Body of pancreas (tissue), 4 donors: ENCODE data around the gene GGTLC3.
"Not testable (repeated sequence)": the region's sequence is repeated elsewhere in the genome, so short reads cannot be mapped to it uniquely, and the experiment has no call there.

ENCODE experiments used
- CTCF ChIP-seq, 7 experiments: fragments of 450-650 bp in 4 of 7; fragments of 200-600 bp in 3 of 7; sonication (generic) in 3 of 7; IDR thresholded peaks; one replicate each; pipeline ENCODE4 v1.5.1; 2016 to 2019; ENCODE audit warnings: antibody characterized with exemption in 7 of 7
- POLR2A ChIP-seq, 3 donors: fragments of 450-650 bp; IDR thresholded peaks; one replicate each; pipeline ENCODE4 v1.6.1; 2016; ENCODE audit warnings: antibody characterized with exemption in 3 of 3, mild to moderate bottlenecking in 2 of 3

- TF ChIP-seq POLR2A, CTCF (IDR thresholded peaks at IDR 0.05): not testable (repeated sequence)
Observed at GRCh38 chr22:18533633-18534032, 15.7 kb upstream of the GGTLC3 start.
